NB4 (cell line): ENCODE results near the gene CD82.

ENCODE experiments used
- DNase-seq: peaks from one replicate; pipeline ENCODE4 v3.0.0; 2010; ENCODE audit warnings: low read depth
- H3K4me3 ChIP-seq: one replicate; pipeline ENCODE4 v1.5.1; 2011; ENCODE audit warnings: mild to moderate bottlenecking, low read depth, low read length, moderate library complexity
- CTCF ChIP-seq: IDR thresholded peaks from one replicate; pipeline ENCODE4 v1.5.1; 2012; ENCODE audit warnings: low read depth, low read length
- MAX ChIP-seq: IDR thresholded peaks from 2 replicates; pipeline ENCODE4 v1.6.1; 2011; ENCODE audit warnings: low read depth, low read length
- MYC ChIP-seq: IDR thresholded peaks from 2 replicates; pipeline ENCODE4 v1.6.1; 2011; ENCODE audit warnings: low read depth, low read length
- POLR2A ChIP-seq: IDR thresholded peaks from 2 replicates; pipeline ENCODE4 v1.6.1; 2011; ENCODE audit warnings: mild to moderate bottlenecking; ENCODE audit not compliant: insufficient read length; ENCODE audit errors: extremely low read depth

Gene CD82

GRCh38 chr11:44591557-44591956, 26.1 kb downstream of the CD82 start:
- no peak for DNase-seq
- no peak overlapping the region for H3K4me3 ChIP-seq
- TF ChIP-seq CTCF (no peak), MAX (no peak), POLR2A (no peak), MYC (no peak)

GRCh38 chr11:44592125-44592940, 26.9 kb downstream of the CD82 start:
- peak; percentile 38 for DNase-seq
- TF ChIP-seq MAX (no peak), MYC (no peak), CTCF (no peak), POLR2A (no peak)
- H3K4me3 ChIP-seq, result no peak overlapping the region

- no peak for TF ChIP-seq POLR2A
- TF ChIP-seq MAX, result no peak
- TF ChIP-seq CTCF, result no peak
- no peak for TF ChIP-seq MYC
- DNase-seq, result no peak
- H3K4me3 ChIP-seq, result no peak overlapping the region
These were observed 27.8 kb downstream of the CD82 start for GRCh38 chr11:44593251-44593650.

GRCh38 chr11:44595006-44595405, 29.5 kb downstream of the CD82 start:
- no peak overlapping the region for H3K4me3 ChIP-seq
- DNase-seq, result no peak

GRCh38 chr11:44595964-44596381, 30.5 kb downstream of the CD82 start:
- TF ChIP-seq MYC (no peak), POLR2A (no peak)
- H3K4me3 ChIP-seq, result no peak overlapping the region
- no peak for DNase-seq

More at GRCh38 chr11:44595006-44595405, 29.5 kb downstream of the CD82 start:
- TF ChIP-seq CTCF, result no peak
- TF ChIP-seq MYC, result no peak
- no peak for TF ChIP-seq POLR2A
- no peak for TF ChIP-seq MAX

- no peak overlapping the region for H3K4me3 ChIP-seq
- TF ChIP-seq CTCF, result no peak
- no peak for TF ChIP-seq MYC
- no peak for TF ChIP-seq POLR2A
- TF ChIP-seq MAX, result no peak
- peak; percentile 28 for DNase-seq
These were observed 31.2 kb downstream of the CD82 start for GRCh38 chr11:44596525-44597276.
